Measurements from ENCODE around the gene GPC5.

DNA sequence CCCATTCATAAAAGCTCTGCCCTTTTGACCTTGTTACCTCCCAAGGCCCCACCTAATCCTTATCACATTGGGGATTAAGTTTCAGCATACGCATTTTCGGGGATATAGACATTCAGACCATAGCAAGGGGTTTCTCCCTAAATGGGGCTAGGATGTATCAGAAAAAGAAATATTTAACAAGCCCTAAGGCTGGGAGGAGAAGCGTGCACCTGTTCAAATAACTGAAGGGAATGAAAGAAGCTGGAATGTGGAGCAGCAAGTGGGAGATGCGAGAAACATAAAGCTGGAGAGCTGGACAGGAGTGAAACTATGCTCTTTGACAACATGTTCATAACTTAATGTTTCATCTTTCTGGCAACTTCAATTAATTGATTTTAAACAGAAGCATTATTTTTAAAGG is 1016.4 kb downstream of the GPC5 start:
- TF ChIP-seq, protein P1, sequence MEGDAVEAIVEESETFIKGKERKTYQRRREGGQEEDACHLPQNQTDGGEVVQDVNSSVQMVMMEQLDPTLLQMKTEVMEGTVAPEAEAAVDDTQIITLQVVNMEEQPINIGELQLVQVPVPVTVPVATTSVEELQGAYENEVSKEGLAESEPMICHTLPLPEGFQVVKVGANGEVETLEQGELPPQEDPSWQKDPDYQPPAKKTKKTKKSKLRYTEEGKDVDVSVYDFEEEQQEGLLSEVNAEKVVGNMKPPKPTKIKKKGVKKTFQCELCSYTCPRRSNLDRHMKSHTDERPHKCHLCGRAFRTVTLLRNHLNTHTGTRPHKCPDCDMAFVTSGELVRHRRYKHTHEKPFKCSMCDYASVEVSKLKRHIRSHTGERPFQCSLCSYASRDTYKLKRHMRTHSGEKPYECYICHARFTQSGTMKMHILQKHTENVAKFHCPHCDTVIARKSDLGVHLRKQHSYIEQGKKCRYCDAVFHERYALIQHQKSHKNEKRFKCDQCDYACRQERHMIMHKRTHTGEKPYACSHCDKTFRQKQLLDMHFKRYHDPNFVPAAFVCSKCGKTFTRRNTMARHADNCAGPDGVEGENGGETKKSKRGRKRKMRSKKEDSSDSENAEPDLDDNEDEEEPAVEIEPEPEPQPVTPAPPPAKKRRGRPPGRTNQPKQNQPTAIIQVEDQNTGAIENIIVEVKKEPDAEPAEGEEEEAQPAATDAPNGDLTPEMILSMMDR (IDR thresholded peaks at IDR 0.05; ENCODE audit: low read depth, low read length): no peak
- TF ChIP-seq EZH2phosphoT487 (IDR thresholded peaks at IDR 0.05; ENCODE audit: low read depth): no peak

All from OCI-LY3 (cell line).